GM23338 (cell line): Measurements from ENCODE around the gene TRAPPC10. TPM values are rescaled to one million over a fixed set of nuclear protein-coding genes. Genes with fewer than 3 reads are reported as not detected.

Experiments
- ATAC-seq: fragments of 200-7000 bp; cut with Tn5 transposase; 3 replicates; pipeline ENCODE4 v1.9.1; 2020
- DNase-seq: peaks from one replicate; pipeline ENCODE4 v3.0.0-alpha.2; 2015; ENCODE audit warnings: low spot score
- H2AFZ ChIP-seq: fragments of 200-600 bp; sonication (generic); 2 replicates; pipeline ENCODE4 v1.8.0; 2016; ENCODE audit warnings: antibody characterized with exemption, mild to moderate bottlenecking, moderate library complexity
- H3F3A ChIP-seq: fragments of 200-600 bp; sonication (generic); replicated peaks from 2 replicates; pipeline ENCODE4 v1.8.0; 2017; ENCODE audit warnings: antibody characterized with exemption, mixed run types, low read depth
- H3K27ac ChIP-seq: fragments of 200-600 bp; sonication (generic); 2 replicates; pipeline ENCODE4 v1.6.1; 2016; ENCODE audit warnings: low read depth
- H3K27me3 ChIP-seq: fragments of 200-600 bp; sonication (generic); 2 replicates; pipeline ENCODE4 v1.8.0; 2016; ENCODE audit warnings: mild to moderate bottlenecking, mixed run types, moderate library complexity; ENCODE audit not compliant: insufficient read depth
- H3K36me3 ChIP-seq: fragments of 200-600 bp; sonication (generic); 2 replicates; pipeline ENCODE4 v1.8.0; 2016; ENCODE audit warnings: mild to moderate bottlenecking; ENCODE audit not compliant: insufficient read depth
- H3K4me1 ChIP-seq: fragments of 200-600 bp; sonication (generic); 2 replicates; pipeline ENCODE4 v1.8.0; 2016; ENCODE audit warnings: mild to moderate bottlenecking, moderate library complexity; ENCODE audit not compliant: insufficient read depth
- H3K4me2 ChIP-seq: fragments of 200-600 bp; sonication (generic); 2 replicates; pipeline ENCODE4 v1.7.1; 2017; ENCODE audit warnings: mixed run types
- H3K4me3 ChIP-seq: fragments of 200-600 bp; sonication (generic); 2 replicates; pipeline ENCODE4 v1.6.1; 2016; ENCODE audit warnings: mixed run types
- H3K79me2 ChIP-seq: fragments of 200-600 bp; sonication (generic); replicated peaks from 2 replicates; pipeline ENCODE4 v1.8.0; 2017; ENCODE audit warnings: mild to moderate bottlenecking; ENCODE audit not compliant: insufficient read depth
- H3K9me2 ChIP-seq: fragments of 200-600 bp; sonication (generic); 2 replicates; pipeline ENCODE4 v1.8.0; 2017; ENCODE audit not compliant: insufficient read depth
- H4K20me1 ChIP-seq: fragments of 200-600 bp; sonication (generic); replicated peaks from 2 replicates; pipeline ENCODE4 v1.8.0; 2017; ENCODE audit warnings: mild to moderate bottlenecking; ENCODE audit not compliant: insufficient read depth
- H3K27ac Mint-ChIP-seq: 2 replicates; pipeline ENCODE4 v1.8.0; 2020; ENCODE audit warnings: inconsistent platforms, mild to moderate bottlenecking, moderate library complexity, mixed read lengths
- H3K27me3 Mint-ChIP-seq: 3 replicates; pipeline ENCODE4 v1.8.0; 2022; ENCODE audit warnings: low read depth, mild to moderate bottlenecking, moderate library complexity, mixed read lengths, inconsistent platforms; ENCODE audit not compliant: insufficient read depth, poor library complexity
- H3K36me3 Mint-ChIP-seq: 3 replicates; pipeline ENCODE4 v1.8.0; 2021; ENCODE audit warnings: low read depth, mild to moderate bottlenecking, inconsistent platforms, moderate library complexity, mixed read lengths
- H3K4me1 Mint-ChIP-seq: 3 replicates; pipeline ENCODE4 v1.8.0; 2020; ENCODE audit warnings: mild to moderate bottlenecking, inconsistent platforms, mixed read lengths
- H3K4me3 Mint-ChIP-seq: 3 replicates; pipeline ENCODE4 v1.8.0; 2021; ENCODE audit warnings: moderate library complexity, mild to moderate bottlenecking, inconsistent platforms, mixed read lengths
- H3K9me3 Mint-ChIP-seq: 3 replicates; pipeline ENCODE4 v1.8.0; 2020; ENCODE audit warnings: moderate library complexity, mild to moderate bottlenecking, inconsistent platforms, mixed read lengths
- CREB1 ChIP-seq: fragments of 250-450 bp; sonication (Bioruptor Pico); IDR thresholded peaks from 2 replicates; pipeline ENCODE4 v1.5.0; 2020; ENCODE audit warnings: low read depth, mild to moderate bottlenecking, moderate library complexity
- EZH2 ChIP-seq: fragments of 200-600 bp; sonication (generic); IDR thresholded peaks from one replicate; pipeline ENCODE4 v1.8.0; 2017; ENCODE audit warnings: antibody characterized with exemption, mild to moderate bottlenecking, low read depth; ENCODE audit not compliant: unreplicated experiment
- EZH2phosphoT487 ChIP-seq: fragments of 200-600 bp; sonication (generic); IDR thresholded peaks from one replicate; pipeline ENCODE4 v1.8.1; 2018; ENCODE audit warnings: antibody characterized with exemption; ENCODE audit not compliant: unreplicated experiment
- JUNB ChIP-seq: IDR thresholded peaks from one replicate; pipeline ENCODE4 v1.6.1; 2016; ENCODE audit warnings: antibody characterized with exemption; ENCODE audit not compliant: unreplicated experiment
- NANOG ChIP-seq: IDR thresholded peaks from 2 replicates; pipeline ENCODE4 v1.6.1; 2016; ENCODE audit warnings: antibody characterized with exemption, borderline replicate concordance
- POLR2AphosphoS5 ChIP-seq: IDR thresholded peaks from 2 replicates; pipeline ENCODE4 v1.6.1; 2016; ENCODE audit warnings: antibody characterized with exemption, low read depth
- REST ChIP-seq: IDR thresholded peaks from one replicate; pipeline ENCODE4 v1.6.1; 2018; ENCODE audit warnings: antibody characterized with exemption; ENCODE audit not compliant: unreplicated experiment
- STAT1 ChIP-seq: IDR thresholded peaks from one replicate; pipeline ENCODE4 v1.6.1; 2016; ENCODE audit warnings: antibody characterized with exemption; ENCODE audit not compliant: unreplicated experiment
- ZNF114 ChIP-seq: fragments of 250-450 bp; sonication (Bioruptor Pico); IDR thresholded peaks from 2 replicates; pipeline ENCODE4 v1.5.0; 2020; ENCODE audit warnings: mild to moderate bottlenecking, moderate library complexity
- ZNF331 ChIP-seq: fragments of 250-450 bp; sonication (Bioruptor Pico); IDR thresholded peaks from 2 replicates; pipeline ENCODE4 v1.5.0; 2020; ENCODE audit warnings: low read depth, mild to moderate bottlenecking, moderate library complexity
- polyA plus RNA-seq: library from polyadenylated mRNA; unstranded; fragments of >200 nt; fragmentation: Nextera tagmentation; extraction: Ambion mirVana; gene quantifications from 2 replicates; pipeline ENCODE4 v1.2.1, GENCODE V29; 2016
- total RNA-seq: library from RNA; depleted of rRNA; stranded (reverse); fragments of >200 nt; shearing (Covaris generic); gene quantifications from 2 replicates; pipeline ENCODE4 v1.2.3, GENCODE V29; 2014
- TF ChIP-seq, protein P1 (sequence below), 2 experiments: fragments of 200-600 bp in 1 of 2; sonication (generic) in 1 of 2; conservative IDR thresholded peaks; 2 replicates each; pipeline versions ENCODE4 v1.5.1 to v1.6.1; 2016 to 2017; ENCODE audit warnings: antibody characterized with exemption in 2 of 2, low read depth in 2 of 2, mild to moderate bottlenecking in 2 of 2, moderate library complexity in 1 of 2
- TF ChIP-seq, protein P2 (sequence below): fragments of 250-450 bp; sonication (Bioruptor Pico); IDR thresholded peaks from 2 replicates; pipeline ENCODE4 v1.5.0; 2020; ENCODE audit warnings: mild to moderate bottlenecking, moderate library complexity
- TF ChIP-seq, protein P3 (sequence below): IDR thresholded peaks from 2 replicates; pipeline ENCODE4 v1.6.1; 2016; ENCODE audit warnings: antibody characterized with exemption

TRAPPC10 gene
- total and polyA plus RNA-seq, 2 experiments from 2014 or later = 14.0 to 27.1 TPM

DNA sequence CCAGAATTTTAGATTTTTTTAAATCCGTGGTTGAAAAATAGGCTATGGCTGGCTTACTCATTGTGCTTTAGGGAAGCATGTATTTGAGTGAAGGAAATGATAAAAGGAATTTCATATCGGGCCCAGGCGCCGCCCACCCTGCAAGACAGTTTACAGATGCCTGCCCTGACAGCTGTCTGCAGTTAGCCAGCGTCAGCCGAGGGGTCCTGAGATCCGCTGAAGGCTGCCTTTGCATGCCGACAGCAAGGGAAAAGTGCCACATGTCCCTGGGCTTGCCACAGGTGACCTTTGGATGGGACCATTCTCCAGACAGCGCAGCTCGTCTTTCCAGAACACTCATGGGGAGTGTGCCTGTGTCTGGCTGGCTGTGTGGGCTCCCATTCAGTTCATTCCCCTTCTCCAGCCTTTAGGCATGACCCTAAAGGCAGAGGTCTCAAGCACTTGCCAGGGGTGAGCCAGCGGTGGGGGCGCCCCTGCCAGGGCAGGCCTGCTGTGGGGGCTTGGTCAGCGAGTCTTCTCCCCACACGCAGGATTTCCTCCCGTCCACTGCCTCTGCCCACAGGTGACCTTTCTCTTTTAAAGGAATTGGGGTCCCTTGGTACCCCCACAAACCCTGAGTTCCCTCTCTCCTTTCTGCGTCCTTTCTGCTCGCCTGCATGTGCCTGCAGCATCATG, 46.1 kb upstream of the TRAPPC10 start:
- H3K4me2 ChIP-seq = no peak overlapping the region
- DNase-seq = no peak
- H3K9me2 ChIP-seq = no peaks in the 10 kb centered on the region
- H3K36me3 Mint-ChIP-seq = no peaks in the 10 kb centered on the region
- no peaks in the 10 kb centered on the region for H3K4me1 Mint-ChIP-seq
- no peak overlapping the region; the same call in 1 of the 2 replicates for H3K27ac Mint-ChIP-seq
- H3K9me3 Mint-ChIP-seq = peaks cover 4% of the 10 kb centered on the region; the same call in 2 of the 3 replicates
- peaks cover 3% of the 10 kb centered on the region for H3K27me3 Mint-ChIP-seq
- H3K79me2 ChIP-seq = no peaks in the 10 kb centered on the region
- no peak overlapping the region for H2AFZ ChIP-seq
- H3K4me1 ChIP-seq = no peaks in the 10 kb centered on the region
- H3K36me3 ChIP-seq = no peaks in the 10 kb centered on the region
- H3K4me3 Mint-ChIP-seq = no peak overlapping the region
- no peaks in the 10 kb centered on the region for H3F3A ChIP-seq
- no peak overlapping the region for H3K4me3 ChIP-seq
- no peaks in the 10 kb centered on the region for H3K27me3 ChIP-seq
- TF ChIP-seq, protein P1, sequence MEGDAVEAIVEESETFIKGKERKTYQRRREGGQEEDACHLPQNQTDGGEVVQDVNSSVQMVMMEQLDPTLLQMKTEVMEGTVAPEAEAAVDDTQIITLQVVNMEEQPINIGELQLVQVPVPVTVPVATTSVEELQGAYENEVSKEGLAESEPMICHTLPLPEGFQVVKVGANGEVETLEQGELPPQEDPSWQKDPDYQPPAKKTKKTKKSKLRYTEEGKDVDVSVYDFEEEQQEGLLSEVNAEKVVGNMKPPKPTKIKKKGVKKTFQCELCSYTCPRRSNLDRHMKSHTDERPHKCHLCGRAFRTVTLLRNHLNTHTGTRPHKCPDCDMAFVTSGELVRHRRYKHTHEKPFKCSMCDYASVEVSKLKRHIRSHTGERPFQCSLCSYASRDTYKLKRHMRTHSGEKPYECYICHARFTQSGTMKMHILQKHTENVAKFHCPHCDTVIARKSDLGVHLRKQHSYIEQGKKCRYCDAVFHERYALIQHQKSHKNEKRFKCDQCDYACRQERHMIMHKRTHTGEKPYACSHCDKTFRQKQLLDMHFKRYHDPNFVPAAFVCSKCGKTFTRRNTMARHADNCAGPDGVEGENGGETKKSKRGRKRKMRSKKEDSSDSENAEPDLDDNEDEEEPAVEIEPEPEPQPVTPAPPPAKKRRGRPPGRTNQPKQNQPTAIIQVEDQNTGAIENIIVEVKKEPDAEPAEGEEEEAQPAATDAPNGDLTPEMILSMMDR (conservative IDR thresholded peaks at IDR 0.05; ENCODE audit: low read depth in 2 of 2) = no peak
- TF ChIP-seq ZNF331 (CRISPR knock-in tag) (no peak), POLR2AphosphoS5 (no peak), ZNF114 (CRISPR knock-in tag) (no peak), JUNB (no peak), NANOG (no peak), EZH2phosphoT487 (no peak), STAT1 (no peak), CREB1 (no peak), EZH2 (no peak), REST (no peak)
- TF ChIP-seq, protein P2, sequence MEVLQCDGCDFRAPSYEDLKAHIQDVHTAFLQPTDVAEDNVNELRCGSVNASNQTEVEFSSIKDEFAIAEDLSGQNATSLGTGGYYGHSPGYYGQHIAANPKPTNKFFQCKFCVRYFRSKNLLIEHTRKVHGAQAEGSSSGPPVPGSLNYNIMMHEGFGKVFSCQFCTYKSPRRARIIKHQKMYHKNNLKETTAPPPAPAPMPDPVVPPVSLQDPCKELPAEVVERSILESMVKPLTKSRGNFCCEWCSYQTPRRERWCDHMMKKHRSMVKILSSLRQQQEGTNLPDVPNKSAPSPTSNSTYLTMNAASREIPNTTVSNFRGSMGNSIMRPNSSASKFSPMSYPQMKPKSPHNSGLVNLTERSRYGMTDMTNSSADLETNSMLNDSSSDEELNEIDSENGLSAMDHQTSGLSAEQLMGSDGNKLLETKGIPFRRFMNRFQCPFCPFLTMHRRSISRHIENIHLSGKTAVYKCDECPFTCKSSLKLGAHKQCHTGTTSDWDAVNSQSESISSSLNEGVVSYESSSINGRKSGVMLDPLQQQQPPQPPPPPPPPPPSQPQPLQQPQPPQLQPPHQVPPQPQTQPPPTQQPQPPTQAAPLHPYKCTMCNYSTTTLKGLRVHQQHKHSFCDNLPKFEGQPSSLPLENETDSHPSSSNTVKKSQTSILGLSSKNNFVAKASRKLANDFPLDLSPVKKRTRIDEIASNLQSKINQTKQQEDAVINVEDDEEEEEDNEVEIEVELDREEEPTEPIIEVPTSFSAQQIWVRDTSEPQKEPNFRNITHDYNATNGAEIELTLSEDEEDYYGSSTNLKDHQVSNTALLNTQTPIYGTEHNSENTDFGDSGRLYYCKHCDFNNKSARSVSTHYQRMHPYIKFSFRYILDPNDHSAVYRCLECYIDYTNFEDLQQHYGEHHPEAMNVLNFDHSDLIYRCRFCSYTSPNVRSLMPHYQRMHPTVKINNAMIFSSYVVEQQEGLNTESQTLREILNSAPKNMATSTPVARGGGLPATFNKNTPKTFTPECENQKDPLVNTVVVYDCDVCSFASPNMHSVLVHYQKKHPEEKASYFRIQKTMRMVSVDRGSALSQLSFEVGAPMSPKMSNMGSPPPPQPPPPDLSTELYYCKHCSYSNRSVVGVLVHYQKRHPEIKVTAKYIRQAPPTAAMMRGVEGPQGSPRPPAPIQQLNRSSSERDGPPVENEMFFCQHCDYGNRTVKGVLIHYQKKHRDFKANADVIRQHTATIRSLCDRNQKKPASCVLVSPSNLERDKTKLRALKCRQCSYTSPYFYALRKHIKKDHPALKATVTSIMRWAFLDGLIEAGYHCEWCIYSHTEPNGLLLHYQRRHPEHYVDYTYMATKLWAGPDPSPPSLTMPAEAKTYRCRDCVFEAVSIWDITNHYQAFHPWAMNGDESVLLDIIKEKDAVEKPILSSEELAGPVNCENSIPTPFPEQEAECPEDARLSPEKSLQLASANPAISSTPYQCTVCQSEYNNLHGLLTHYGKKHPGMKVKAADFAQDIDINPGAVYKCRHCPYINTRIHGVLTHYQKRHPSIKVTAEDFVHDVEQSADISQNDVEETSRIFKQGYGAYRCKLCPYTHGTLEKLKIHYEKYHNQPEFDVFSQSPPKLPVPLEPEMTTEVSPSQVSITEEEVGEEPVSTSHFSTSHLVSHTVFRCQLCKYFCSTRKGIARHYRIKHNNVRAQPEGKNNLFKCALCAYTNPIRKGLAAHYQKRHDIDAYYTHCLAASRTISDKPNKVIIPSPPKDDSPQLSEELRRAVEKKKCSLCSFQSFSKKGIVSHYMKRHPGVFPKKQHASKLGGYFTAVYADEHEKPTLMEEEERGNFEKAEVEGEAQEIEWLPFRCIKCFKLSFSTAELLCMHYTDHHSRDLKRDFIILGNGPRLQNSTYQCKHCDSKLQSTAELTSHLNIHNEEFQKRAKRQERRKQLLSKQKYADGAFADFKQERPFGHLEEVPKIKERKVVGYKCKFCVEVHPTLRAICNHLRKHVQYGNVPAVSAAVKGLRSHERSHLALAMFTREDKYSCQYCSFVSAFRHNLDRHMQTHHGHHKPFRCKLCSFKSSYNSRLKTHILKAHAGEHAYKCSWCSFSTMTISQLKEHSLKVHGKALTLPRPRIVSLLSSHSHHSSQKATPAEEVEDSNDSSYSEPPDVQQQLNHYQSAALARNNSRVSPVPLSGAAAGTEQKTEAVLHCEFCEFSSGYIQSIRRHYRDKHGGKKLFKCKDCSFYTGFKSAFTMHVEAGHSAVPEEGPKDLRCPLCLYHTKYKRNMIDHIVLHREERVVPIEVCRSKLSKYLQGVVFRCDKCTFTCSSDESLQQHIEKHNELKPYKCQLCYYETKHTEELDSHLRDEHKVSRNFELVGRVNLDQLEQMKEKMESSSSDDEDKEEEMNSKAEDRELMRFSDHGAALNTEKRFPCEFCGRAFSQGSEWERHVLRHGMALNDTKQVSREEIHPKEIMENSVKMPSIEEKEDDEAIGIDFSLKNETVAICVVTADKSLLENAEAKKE (CRISPR knock-in tag) = no peak
- TF ChIP-seq, protein P3, sequence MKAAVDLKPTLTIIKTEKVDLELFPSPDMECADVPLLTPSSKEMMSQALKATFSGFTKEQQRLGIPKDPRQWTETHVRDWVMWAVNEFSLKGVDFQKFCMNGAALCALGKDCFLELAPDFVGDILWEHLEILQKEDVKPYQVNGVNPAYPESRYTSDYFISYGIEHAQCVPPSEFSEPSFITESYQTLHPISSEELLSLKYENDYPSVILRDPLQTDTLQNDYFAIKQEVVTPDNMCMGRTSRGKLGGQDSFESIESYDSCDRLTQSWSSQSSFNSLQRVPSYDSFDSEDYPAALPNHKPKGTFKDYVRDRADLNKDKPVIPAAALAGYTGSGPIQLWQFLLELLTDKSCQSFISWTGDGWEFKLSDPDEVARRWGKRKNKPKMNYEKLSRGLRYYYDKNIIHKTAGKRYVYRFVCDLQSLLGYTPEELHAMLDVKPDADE = no peak
- ATAC-seq = no peak
- no peaks in the 10 kb centered on the region for H4K20me1 ChIP-seq
- no peak overlapping the region for H3K27ac ChIP-seq
